HepG2 (cell line): ENCODE data around the gene SNAPC4. TPM values are rescaled to one million over a fixed set of nuclear protein-coding genes. Genes with fewer than 3 reads are reported as not detected.
A peak's percentile ranks its signal among the peaks of the same experiment; 100 is the strongest.

Source experiments
- AKAP8 ChIP-seq: sonication (generic); formaldehyde crosslinking; IDR thresholded peaks from 2 replicates; pipeline ENCODE4 v1.5.1; 2020; ENCODE audit warnings: mild to moderate bottlenecking, missing genetic modification reagents
- E2F1 ChIP-seq: sonication (generic); formaldehyde crosslinking; IDR thresholded peaks from 2 replicates; pipeline ENCODE4 v1.5.0; 2020; ENCODE audit warnings: missing genetic modification reagents
- HHEX ChIP-seq: IDR thresholded peaks from 2 replicates; pipeline ENCODE4 v1.6.1; 2016; ENCODE audit warnings: control low read depth
- KDM3A ChIP-seq: IDR thresholded peaks from 2 replicates; pipeline ENCODE4 v1.6.1; 2018; ENCODE audit warnings: low read depth, missing compliant biosample characterization
- NFE2L2 ChIP-seq: fragments of 150-350 bp; IDR thresholded peaks from 2 replicates; pipeline ENCODE4 v1.6.1; 2014; ENCODE audit warnings: low read length
- POLR2AphosphoS5 ChIP-seq: IDR thresholded peaks from 2 replicates; pipeline ENCODE4 v1.6.1; 2012; ENCODE audit warnings: low read depth, low read length
- REPIN1 ChIP-seq: sonication (generic); formaldehyde crosslinking; IDR thresholded peaks from 2 replicates; pipeline ENCODE4 v1.8.0; 2022; ENCODE audit warnings: missing genetic modification reagents, low read depth, mild to moderate bottlenecking, borderline replicate concordance
- RERE ChIP-seq: IDR thresholded peaks from 2 replicates; pipeline ENCODE4 v1.6.1; 2016; ENCODE audit warnings: low read depth, missing genetic modification reagents, missing compliant biosample characterization
- SALL1 ChIP-seq: sonication (generic); formaldehyde crosslinking; IDR thresholded peaks from 2 replicates; pipeline ENCODE4 v1.8.0; 2022; ENCODE audit warnings: mild to moderate bottlenecking, missing genetic modification reagents
- ZNF430 ChIP-seq: sonication (generic); formaldehyde crosslinking; IDR thresholded peaks from 2 replicates; pipeline ENCODE4 v1.9.0; 2021; ENCODE audit warnings: mild to moderate bottlenecking, missing genetic modification reagents
- ZNF468 ChIP-seq: sonication (generic); formaldehyde crosslinking; IDR thresholded peaks from 2 replicates; pipeline ENCODE4 v1.8.0; 2022; ENCODE audit warnings: mild to moderate bottlenecking, moderate library complexity, missing genetic modification reagents
- ZNF598 ChIP-seq: sonication (generic); formaldehyde crosslinking; IDR thresholded peaks from 2 replicates; pipeline ENCODE4 v1.5.1; 2020; ENCODE audit warnings: mild to moderate bottlenecking, missing genetic modification reagents, borderline replicate concordance
- ZNF616 ChIP-seq: sonication (generic); formaldehyde crosslinking; IDR thresholded peaks from 2 replicates; pipeline ENCODE4 v1.5.0; 2020; ENCODE audit warnings: low read depth, mild to moderate bottlenecking, missing genetic modification reagents
- polyA plus RNA-seq, 8 experiments: library from polyadenylated mRNA; depleted of rRNA in 3 of 8; stranded (reverse) in 7 of 8; unstranded in 1 of 8; fragments of >200 nt; fragmentation: Illumina TruSeq in 4 of 8; extraction: Trizol in 4 of 8; gene quantifications; 2 replicates each; pipeline versions ENCODE4 v1.2.1 to v1.2.3, GENCODE V29; 2011 to 2016; ENCODE audit warnings: low read depth in 4 of 8, missing spikeins in 1 of 8, mixed read lengths in 1 of 8; ENCODE audit not compliant: insufficient read depth in 1 of 8
- total RNA-seq, 5 experiments: library from RNA; depleted of rRNA; stranded (reverse); fragments of >200 nt; fragmentation: Illumina TruSeq; extraction: Trizol; gene quantifications; 2 replicates each; pipeline ENCODE4 v1.2.3, GENCODE V29; 2016; ENCODE audit warnings: low read depth in 1 of 5
- TF ChIP-seq, protein P1 (sequence below): sonication (generic); formaldehyde crosslinking; IDR thresholded peaks from 2 replicates; pipeline ENCODE4 v1.8.0; 2022; ENCODE audit warnings: low read depth, missing genetic modification reagents
- TF ChIP-seq, protein P2 (sequence below): sonication (generic); formaldehyde crosslinking; IDR thresholded peaks from 2 replicates; pipeline ENCODE4 v1.4.0; 2020; ENCODE audit warnings: low read depth, missing genetic modification reagents
- TF ChIP-seq, protein P3 (sequence below): sonication (generic); formaldehyde crosslinking; IDR thresholded peaks from 2 replicates; pipeline ENCODE4 v1.4.0; 2020; ENCODE audit warnings: mild to moderate bottlenecking, missing genetic modification reagents

Gene SNAPC4
- total and polyA plus RNA-seq, 2 of the 13 experiments (the other 11 are each of a cell fraction or from before 2014, with no cell fraction given), result 2.0 to 6.0 TPM

GRCh38 chr9:136439481-136440408 lies 39.8 kb upstream of the SNAPC4 start, which contains the start of gene INPP5E (continued):
- TF ChIP-seq, protein P1, sequence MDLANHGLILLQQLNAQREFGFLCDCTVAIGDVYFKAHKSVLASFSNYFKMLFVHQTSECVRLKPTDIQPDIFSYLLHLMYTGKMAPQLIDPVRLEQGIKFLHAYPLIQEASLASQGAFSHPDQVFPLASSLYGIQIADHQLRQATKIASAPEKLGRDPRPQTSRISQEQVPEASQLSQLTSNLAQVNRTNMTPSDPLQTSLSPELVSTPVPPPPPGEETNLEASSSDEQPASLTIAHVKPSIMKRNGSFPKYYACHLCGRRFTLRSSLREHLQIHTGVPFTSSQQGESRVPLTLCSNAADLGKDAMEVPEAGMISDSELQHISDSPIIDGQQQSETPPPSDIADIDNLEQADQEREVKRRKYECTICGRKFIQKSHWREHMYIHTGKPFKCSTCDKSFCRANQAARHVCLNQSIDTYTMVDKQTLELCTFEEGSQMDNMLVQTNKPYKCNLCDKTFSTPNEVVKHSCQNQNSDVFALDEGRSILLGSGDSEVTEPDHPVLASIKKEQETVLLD, result 0 out of 2 replicates have a peak, but pooled peaks have one; percentile 32
- TF ChIP-seq RERE, result no peak
- TF ChIP-seq KDM3A (CRISPR knock-in tag), result no peak
- 0 out of 2 replicates have a peak, but pooled peaks have one; percentile 23 for TF ChIP-seq ZNF430 (CRISPR knock-in tag)
- TF ChIP-seq REPIN1 (CRISPR knock-in tag), result no peak
- no peak for TF ChIP-seq E2F1 (CRISPR knock-in tag)
- peak; percentile 70 for TF ChIP-seq AKAP8
- TF ChIP-seq SALL1 (CRISPR knock-in tag), result peak; percentile 20; the same call in 1 of the 2 replicates
- peak; percentile 45 for TF ChIP-seq POLR2AphosphoS5
- TF ChIP-seq HHEX (CRISPR knock-in tag), result no peak
- no peak for TF ChIP-seq ZNF598 (CRISPR knock-in tag)
- TF ChIP-seq, protein P2, sequence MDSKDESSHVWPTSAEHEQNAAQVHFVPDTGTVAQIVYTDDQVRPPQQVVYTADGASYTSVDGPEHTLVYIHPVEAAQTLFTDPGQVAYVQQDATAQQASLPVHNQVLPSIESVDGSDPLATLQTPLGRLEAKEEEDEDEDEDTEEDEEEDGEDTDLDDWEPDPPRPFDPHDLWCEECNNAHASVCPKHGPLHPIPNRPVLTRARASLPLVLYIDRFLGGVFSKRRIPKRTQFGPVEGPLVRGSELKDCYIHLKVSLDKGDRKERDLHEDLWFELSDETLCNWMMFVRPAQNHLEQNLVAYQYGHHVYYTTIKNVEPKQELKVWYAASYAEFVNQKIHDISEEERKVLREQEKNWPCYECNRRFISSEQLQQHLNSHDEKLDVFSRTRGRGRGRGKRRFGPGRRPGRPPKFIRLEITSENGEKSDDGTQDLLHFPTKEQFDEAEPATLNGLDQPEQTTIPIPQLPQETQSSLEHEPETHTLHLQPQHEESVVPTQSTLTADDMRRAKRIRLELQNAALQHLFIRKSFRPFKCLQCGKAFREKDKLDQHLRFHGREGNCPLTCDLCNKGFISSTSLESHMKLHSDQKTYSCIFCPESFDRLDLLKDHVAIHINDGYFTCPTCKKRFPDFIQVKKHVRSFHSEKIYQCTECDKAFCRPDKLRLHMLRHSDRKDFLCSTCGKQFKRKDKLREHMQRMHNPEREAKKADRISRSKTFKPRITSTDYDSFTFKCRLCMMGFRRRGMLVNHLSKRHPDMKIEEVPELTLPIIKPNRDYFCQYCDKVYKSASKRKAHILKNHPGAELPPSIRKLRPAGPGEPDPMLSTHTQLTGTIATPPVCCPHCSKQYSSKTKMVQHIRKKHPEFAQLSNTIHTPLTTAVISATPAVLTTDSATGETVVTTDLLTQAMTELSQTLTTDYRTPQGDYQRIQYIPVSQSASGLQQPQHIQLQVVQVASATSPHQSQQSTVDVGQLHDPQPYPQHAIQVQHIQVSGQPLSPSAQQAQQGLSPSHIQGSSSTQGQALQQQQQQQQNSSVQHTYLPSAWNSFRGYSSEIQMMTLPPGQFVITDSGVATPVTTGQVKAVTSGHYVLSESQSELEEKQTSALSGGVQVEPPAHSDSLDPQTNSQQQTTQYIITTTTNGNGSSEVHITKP (CRISPR knock-in tag), result no peak
- TF ChIP-seq NFE2L2, result no peak
- 0 out of 2 replicates have a peak, but pooled peaks have one; percentile 15 for TF ChIP-seq ZNF468 (CRISPR knock-in tag)
- TF ChIP-seq, protein P3, sequence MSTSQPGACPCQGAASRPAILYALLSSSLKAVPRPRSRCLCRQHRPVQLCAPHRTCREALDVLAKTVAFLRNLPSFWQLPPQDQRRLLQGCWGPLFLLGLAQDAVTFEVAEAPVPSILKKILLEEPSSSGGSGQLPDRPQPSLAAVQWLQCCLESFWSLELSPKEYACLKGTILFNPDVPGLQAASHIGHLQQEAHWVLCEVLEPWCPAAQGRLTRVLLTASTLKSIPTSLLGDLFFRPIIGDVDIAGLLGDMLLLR (CRISPR knock-in tag), result no peak
- no peak for TF ChIP-seq ZNF616
